HG02870 (cell line): ENCODE data around the gene UBAC2.
"Not testable (repeated sequence)": the region's sequence is repeated elsewhere in the genome, so short reads cannot be mapped to it uniquely, and the experiment has no call there.

Experiments used
- ATAC-seq: cut with Tn5 transposase; IDR thresholded peaks from one replicate; pipeline ENCODE4 v1.9.1; 2021; ENCODE audit warnings: mild to moderate bottlenecking, moderate library complexity; ENCODE audit not compliant: unreplicated experiment

The UBAC2 gene

GRCh38 chr13:99386911-99387788 is 186.5 kb downstream of the UBAC2 start:
- ATAC-seq = peak; percentile 60

GRCh38 chr13:99388334-99388923 is 187.8 kb downstream of the UBAC2 start:
- no peak for ATAC-seq

DNA sequence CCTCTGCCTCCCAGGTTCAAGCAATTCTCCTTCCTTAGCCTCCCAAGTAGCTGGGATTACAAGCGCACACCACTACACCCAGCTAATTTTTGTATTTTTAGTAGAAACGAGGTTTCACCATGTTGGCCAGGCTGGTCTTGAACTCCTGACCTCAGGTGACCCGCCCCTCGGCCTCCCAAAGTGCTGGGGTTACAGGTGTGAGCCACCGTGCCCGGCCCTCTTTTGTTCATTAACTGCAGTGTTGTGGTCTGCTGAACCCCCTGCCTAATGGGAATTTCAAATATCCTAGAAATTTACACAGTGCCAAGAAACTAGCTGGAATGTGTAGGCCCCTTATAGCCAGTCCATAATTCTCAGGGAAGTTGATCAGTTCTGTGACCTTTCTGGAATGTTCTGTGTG is 188.4 kb downstream of the UBAC2 start:
- ATAC-seq = not testable (repeated sequence)

- ATAC-seq = no peak
These were observed 189.1 kb downstream of the UBAC2 start for GRCh38 chr13:99389520-99390304.

GRCh38 chr13:99390601-99391000 is 189.9 kb downstream of the UBAC2 start:
- no peak for ATAC-seq

DNA sequence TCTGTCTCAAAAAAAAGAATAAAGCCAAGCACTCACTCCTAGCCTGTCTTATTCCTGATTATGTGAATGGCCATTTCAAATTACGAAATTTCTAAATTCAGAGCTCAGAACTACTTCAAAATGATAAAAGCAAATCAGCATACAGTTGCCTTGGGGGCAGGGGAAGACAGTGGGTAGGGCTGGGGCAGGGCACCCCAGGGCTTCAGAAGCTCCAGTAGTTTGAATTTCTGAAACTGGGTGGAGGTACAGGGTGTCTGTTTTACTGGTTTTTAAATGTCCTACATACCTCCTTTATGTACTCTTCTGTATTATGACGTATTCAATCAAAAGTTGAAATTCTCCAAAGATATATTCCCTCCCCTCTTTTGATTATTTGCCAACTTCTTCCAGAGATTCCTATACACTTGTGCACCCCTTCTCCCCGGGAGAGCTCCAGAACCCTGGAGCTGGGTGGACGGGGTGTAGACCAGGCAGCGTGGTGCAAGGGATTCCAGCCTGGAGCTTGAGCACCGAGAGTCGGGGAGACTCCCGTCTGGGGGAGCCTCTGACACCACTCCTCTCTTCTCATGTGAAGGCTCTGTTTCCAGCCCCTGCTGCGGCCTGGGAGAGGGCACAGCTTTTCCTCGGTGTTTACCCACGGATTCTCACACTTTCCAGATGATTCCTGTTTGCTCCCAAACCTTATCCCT is 191.3 kb downstream of the UBAC2 start:
- ATAC-seq = no peak

DNA sequence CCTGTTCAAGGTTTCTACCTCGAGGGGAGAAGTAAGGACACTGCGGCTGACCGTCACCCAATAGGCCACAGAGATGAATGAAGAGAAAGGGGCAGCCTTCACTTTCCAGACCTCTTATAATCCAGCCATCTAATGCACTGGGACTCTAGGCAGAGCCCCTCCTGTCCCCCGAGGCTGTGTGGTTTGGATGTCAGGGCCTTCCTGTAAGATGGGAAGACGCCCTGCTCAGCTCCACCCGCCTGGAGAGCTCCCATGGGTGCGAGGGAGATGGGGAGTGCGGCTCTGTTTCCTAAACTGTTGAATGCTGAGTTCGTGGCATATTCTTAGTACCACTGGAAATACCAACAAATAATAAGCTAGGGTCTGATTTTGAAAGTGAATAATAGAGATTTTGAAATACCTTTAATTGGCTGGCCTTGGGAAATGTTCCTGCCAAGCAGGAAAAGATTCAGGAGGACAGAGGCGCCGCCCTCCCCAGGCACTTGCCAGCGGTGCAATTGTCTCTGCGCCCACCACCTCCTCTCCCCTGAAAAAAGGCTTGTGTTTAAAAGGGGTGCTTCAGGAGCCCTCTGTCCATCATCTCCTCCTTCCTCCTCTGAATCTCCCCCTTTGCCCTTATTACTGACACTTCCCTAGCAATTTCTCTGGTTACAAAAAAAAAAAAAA is 191.9 kb downstream of the UBAC2 start:
- ATAC-seq = no peak

GRCh38 chr13:99393391-99393790 is 192.7 kb downstream of the UBAC2 start:
- ATAC-seq = not testable (repeated sequence)

DNA sequence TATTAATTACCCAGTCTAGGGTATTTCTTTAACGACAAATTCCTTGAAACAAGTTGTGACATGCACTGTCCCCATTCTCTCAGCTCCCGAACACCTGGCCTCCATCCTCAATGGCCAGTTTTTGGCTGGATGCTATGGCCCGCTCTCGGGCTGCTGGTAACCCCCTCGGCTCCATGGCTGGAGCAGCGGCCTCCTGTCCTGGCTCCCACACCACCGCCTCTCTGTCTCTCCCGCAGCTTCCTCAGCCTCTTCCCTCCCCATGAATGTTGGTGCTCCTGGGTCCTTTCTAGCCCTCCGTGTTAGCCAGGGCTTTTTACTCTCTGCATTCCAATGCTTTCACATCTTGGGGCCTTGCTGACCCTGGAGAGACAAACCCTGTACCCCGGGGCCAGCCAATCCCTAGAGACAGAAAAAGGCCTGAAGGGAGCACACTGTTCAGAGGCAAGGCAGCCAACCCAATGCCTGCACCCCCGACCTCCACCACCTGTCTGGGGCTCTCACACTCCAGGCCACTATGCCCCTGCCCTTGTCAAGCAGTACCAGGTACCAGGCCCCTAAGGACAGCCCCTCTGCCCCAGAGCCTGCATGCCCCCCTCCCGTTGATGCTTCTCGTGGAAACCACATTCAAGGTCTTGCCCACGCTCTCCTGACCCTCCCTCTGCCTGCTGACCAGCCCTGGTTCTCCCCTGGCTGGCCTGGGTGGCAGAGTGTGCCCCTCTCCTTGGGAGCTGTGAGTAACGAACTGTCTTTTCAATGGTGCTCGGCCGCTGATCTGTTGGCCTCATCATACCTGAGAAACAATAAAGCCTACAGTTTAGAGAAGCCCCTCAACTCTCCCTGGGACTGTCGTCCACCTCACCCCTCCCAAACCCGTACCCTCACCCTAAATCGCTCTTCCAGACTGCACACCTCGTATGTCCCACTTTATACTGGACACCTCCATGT is 193.4 kb downstream of the UBAC2 start:
- no peak for ATAC-seq

GRCh38 chr13:99395436-99395835 is 194.8 kb downstream of the UBAC2 start:
- ATAC-seq = no peak

DNA sequence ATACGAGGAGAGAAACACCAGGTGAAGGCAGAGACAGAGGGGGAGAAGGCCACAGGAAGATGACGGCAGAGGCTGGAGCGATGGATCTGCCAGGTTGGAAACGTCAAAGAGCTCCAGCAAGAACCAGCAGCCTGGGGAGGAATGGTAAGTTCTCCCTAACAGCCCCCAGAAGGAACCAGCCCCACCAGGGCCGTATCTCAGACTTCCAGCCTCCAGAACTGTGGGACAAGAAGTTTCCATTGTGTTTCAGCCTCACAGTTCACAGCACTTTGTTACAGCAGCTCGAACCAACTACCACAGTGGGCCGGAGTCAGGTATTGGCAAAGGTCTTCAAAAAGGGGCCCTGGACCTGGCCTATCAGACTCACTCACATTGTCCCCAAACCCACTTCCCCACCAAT is 195.8 kb downstream of the UBAC2 start:
- ATAC-seq = no peak

- ATAC-seq = no peak
These were observed 197.4 kb downstream of the UBAC2 start for GRCh38 chr13:99398071-99398470.

GRCh38 chr13:99398916-99399622 is 198.4 kb downstream of the UBAC2 start:
- ATAC-seq = no peak

- ATAC-seq = no peak
These were observed 198.9 kb downstream of the UBAC2 start for GRCh38 chr13:99399623-99399974.

- no peak for ATAC-seq
These were observed 202.9 kb downstream of the UBAC2 start for GRCh38 chr13:99403458-99403971.

DNA sequence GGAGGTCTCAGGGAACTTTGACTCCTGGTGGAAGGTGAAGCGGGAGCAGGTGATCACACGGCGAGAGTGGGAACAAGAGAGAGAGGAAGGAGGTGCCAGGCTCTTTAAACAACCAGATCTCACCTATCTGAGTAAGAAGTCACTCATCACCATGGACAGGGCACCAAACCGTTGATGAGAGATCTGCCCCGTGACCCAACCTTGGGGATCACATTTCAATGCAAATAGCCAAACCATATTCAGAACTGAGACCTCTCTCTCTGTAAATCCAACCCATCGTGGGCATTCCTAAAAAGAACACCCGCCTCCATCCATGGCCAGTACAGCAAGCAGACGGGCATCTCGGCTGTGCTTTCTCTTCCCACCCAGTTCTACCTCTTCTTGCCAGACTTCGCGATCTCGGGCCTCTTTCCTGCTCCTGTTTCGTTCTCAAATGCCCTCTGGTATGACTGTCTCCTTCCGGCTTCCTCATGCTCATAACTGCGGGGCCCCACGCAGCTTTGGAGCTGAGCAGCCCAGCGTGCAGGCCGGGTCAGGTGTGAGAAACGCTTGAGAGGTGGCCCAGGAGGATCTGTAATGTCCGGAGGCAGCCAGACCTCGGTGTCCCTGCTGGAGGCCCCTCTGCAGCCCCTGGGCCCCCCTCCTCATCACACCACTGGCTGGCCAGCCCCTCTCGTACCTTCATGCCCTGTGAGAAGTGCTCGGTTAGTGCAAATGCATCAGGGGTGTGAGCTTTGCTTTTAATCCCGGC is 203.5 kb downstream of the UBAC2 start:
- ATAC-seq = no peak

DNA sequence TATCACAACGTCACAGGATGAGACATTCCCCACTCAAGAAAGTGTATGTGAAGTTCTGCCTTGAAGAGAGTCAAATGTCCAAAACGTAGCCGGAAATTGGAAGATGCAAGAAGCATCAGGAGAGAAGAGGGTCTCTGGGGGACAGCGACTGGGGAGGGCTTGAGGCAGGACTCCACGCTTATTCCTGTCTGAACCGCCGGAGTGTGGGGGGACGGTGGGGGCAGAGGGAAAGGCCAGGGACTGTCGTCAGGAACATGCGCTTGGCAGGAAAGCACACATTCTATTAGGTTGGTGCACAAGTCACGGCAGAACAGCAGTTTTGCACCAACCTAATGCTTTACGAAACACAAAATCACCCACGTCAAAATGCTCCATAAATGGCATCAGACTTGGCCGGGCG is 205.3 kb downstream of the UBAC2 start:
- ATAC-seq = no peak

DNA sequence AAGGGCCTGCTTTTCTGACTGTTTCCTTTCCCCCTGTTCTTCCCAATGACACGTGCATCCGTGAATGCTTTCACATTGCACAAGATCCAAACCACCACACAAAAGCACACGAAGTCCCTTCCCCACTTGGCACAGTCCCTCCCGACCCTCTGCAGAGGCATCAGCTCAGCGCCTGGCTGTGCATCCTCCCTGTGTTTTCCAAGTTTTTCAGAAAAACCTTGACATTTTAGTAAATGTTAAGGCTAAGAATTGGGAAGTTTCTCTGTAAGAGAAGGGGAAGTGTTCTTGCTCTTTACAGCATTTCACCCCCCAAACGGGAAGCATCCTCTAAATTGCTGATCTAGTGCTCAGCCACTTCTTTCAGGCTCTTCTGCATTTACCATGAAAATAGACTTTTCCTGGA is 206.1 kb downstream of the UBAC2 start:
- no peak for ATAC-seq
